ENCODE measurements around the gene ITGA2B.

- TF ChIP-seq CTCF (IDR thresholded peaks at IDR 0.05) = no peak
- TF ChIP-seq EP300 (IDR thresholded peaks at IDR 0.05) = no peak
- TF ChIP-seq POLR2A (IDR thresholded peaks at IDR 0.05) = no peak
Observed at GRCh38 chr17:44383861-44384260, 5.6 kb downstream of the ITGA2B start.

Data from stomach (tissue), 4 donors.